T-helper 17 cell (primary cell): Measurements from ENCODE around the gene F8A1. TPM values are rescaled to one million over a fixed set of nuclear protein-coding genes. Genes with fewer than 3 reads are reported as not detected.
A peak's percentile ranks its signal among the peaks of the same experiment; 100 is the strongest.
"Not testable (repeated sequence)": the region's sequence is repeated elsewhere in the genome, so short reads cannot be mapped to it uniquely, and the experiment has no call there.

ENCODE experiments used
- ATAC-seq: fragments of 150-1000 bp; cut with Tn5 transposase; 2 replicates; pipeline ENCODE4 v1.10.0; 2021; ENCODE audit warnings: mild to moderate bottlenecking, moderate library complexity
- DNase-seq, 3 donors: peaks; one replicate each; pipeline versions ENCODE4 v3.0.0 to v3.0.0-alpha.2; 2020 to 2021
- H3K9me3 ChIP-seq: one replicate; pipeline ENCODE4 v1.7.0; 2013; ENCODE audit warnings: low read length, mild to moderate bottlenecking; ENCODE audit not compliant: control insufficient read depth, poor library complexity, severe bottlenecking
- H3K27ac Mint-ChIP-seq: one replicate; pipeline ENCODE4 v1.8.0; 2022; ENCODE audit warnings: mild to moderate bottlenecking, moderate library complexity, mixed read lengths
- H3K27me3 Mint-ChIP-seq: one replicate; pipeline ENCODE4 v1.8.0; 2022; ENCODE audit warnings: mixed read lengths
- H3K36me3 Mint-ChIP-seq: one replicate; pipeline ENCODE4 v1.8.0; 2022; ENCODE audit warnings: low read depth, mixed read lengths
- H3K4me1 Mint-ChIP-seq: one replicate; pipeline ENCODE4 v1.8.0; 2022; ENCODE audit warnings: mild to moderate bottlenecking, mixed read lengths
- H3K4me3 Mint-ChIP-seq: one replicate; pipeline ENCODE4 v1.8.0; 2022; ENCODE audit warnings: mild to moderate bottlenecking, moderate library complexity, mixed read lengths
- total RNA-seq, 4 donors: library from RNA in 2 of 4; stranded (reverse) in 2 of 4; gene quantifications; one replicate each; pipeline ENCODE4 v1.2.3 and lab custom pipeline; 2022 to 2026

Gene F8A1
- total RNA-seq, 2 donors from 2014 or later = 18.0 to 19.0 TPM

DNA sequence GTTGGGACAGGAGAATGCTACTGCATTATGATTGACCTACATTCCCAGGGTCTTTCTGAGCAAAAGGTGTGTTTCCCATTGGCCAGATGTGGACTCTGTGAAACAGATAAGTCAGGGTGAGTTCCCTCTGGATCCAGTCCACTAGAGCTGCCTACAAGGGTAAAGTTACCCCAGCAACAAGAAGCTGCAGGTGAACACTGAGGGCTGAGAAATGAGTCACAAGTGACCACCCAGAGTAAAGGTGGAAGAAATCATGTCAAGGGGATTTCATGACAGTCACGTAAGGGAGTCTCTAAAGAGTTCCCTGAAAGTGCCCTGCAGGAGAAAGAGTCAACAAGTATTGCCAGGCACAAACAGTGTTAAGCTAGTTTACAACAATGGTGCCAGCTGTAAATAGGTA, 16.3 kb downstream of the F8A1 start:
- DNase-seq = no peak
- Mint-ChIP-seq H3K27ac (no peak overlapping the region), H3K4me3 (no peak overlapping the region), H3K4me1 (no peaks in the 10 kb centered on the region), H3K27me3 (no peaks in the 10 kb centered on the region), H3K36me3 (no peaks in the 10 kb centered on the region)
- ATAC-seq = no peak
- no peaks in the 10 kb centered on the region for H3K9me3 ChIP-seq

DNA sequence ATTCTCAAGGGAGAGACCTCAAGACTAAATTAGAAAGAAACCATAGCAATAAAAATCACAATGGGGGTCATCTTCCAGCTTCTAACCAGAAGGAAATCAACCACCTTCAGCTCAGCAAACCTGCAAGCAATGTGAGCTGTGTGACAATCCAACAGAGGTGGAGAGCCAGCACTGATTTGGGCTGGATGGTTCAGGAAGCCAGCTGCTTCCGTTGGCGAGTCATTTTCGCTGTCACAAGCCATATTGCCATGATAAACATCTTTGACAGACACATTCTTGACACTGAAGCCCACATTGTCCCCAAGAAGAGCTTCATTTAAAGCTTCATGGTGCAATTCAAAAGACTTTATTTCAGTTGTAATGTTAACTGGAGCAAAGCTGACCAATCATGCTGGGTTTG, 22.7 kb downstream of the F8A1 start:
- no peak for DNase-seq
- no peak overlapping the region for H3K27ac Mint-ChIP-seq
- H3K27me3 Mint-ChIP-seq = no peaks in the 10 kb centered on the region
- no peak overlapping the region for H3K4me3 Mint-ChIP-seq
- no peak for ATAC-seq
- H3K9me3 ChIP-seq = no peaks in the 10 kb centered on the region
- no peaks in the 10 kb centered on the region for H3K4me1 Mint-ChIP-seq
- no peaks in the 10 kb centered on the region for H3K36me3 Mint-ChIP-seq

DNA sequence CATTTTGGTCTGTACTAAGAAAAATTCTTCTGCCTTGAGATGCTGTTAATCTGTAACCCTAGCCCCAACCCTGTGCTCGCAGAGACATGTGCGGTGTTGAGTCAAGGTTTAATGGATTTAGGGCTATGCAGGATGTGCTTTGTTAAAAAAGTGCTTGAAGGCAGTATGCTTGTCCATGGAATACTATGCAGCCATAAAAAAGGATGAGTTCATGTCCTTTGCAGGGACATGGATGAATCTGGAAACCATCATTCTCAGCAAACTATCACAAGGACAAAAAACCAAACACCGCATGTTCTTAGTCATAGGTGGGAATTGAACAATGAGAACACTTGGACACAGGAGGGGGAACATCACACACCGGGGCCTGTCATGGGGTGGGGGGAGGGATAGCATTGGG, 23.9 kb downstream of the F8A1 start:
- not testable (repeated sequence) for H3K36me3 Mint-ChIP-seq, H3K27ac Mint-ChIP-seq, ATAC-seq, H3K4me3 Mint-ChIP-seq, DNase-seq, H3K27me3 Mint-ChIP-seq, H3K9me3 ChIP-seq, H3K4me1 Mint-ChIP-seq

DNA sequence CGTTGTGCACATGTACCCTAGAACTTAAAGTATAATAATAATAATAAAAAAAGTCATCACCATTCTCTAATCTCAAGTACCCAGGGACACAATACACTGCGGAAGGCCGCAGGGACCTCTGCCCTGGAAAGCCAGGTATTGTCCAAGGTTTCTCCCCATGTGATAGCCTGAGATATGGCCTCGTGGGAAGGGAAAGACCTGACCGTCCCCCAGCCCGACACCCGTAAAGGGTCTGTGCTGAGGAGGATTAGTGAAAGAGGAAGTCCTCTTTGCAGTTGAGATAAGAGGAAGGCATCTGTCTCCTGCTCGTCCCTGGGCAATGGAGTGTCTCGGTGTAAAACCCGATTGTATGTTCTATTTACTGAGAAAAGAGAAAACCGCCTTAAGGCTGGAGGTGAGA, 24.4 kb downstream of the F8A1 start:
- not testable (repeated sequence) for H3K4me3 Mint-ChIP-seq, ATAC-seq, H3K9me3 ChIP-seq, H3K27me3 Mint-ChIP-seq, DNase-seq, H3K4me1 Mint-ChIP-seq, H3K36me3 Mint-ChIP-seq, H3K27ac Mint-ChIP-seq

DNA sequence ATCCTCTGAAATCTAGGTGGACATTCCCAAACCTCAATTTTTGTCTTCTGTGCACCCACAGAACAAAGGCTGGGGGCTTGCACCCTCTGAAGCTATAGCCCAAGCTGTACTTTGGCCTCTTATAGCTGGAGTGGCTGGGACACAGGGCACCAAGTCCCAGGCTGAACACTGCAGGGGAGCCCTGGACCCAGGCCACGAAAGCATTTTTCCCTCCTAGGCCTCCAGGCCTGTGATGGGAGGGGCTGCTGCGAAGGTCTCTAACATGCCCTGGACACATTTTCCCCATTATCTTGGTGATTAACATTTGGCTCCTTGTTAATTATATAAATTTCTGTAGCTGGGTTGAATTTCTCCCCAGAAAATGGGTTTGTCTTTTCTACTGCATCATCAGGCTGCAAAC, 27.9 kb downstream of the F8A1 start:
- Mint-ChIP-seq H3K27ac (no peak overlapping the region), H3K36me3 (no peaks in the 10 kb centered on the region), H3K27me3 (peaks cover 6% of the 10 kb centered on the region), H3K4me3 (no peak overlapping the region), H3K4me1 (peaks cover 6% of the 10 kb centered on the region)
- ATAC-seq (no peak), DNase-seq (no peak)
- no peaks in the 10 kb centered on the region for H3K9me3 ChIP-seq

DNA sequence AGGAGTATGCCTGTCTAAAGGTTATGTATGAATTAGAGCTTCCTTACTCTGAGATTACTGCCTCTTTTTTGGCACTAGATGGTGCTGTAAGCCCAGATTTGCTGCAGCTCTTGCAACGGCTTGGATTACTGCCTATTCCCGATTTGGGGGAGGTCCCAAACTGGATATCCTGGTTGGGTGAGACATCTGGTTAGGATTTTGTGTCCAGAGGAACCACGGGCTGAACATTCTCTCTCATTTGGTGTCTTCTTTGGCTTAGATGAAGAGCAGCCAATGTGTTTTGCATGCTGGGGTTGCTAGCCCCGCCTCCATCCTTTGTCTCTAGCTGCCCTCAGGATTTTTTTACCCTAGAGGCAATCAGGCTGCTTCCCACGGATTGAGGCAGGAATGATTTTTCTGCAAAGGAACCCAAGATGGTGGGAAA, 31.9 kb downstream of the F8A1 start:
- ATAC-seq = peak; percentile 64
- peak in 2 of 3 donors; percentile 3 to 6 for DNase-seq
- peaks cover 10% of the 10 kb centered on the region for H3K4me1 Mint-ChIP-seq

DNA sequence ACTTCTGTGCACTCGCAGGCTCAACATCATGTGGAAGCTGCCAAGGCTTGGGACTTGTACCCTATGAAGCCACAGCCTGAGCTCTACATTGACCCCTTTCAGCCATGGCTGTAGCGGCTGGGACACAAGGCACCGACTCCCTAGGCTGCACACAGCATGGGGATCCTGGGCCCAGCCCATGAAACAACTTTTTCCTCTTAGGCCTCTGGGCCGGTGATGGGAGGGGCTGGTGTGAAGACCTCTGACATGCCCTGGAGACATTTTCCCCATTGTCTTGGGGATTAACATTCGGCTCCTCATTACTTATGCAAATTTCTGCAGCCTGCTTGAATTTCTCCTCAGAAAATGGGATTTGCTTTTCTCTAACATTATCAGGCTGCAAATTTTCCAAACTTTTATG, 38.6 kb downstream of the F8A1 start:
- ATAC-seq, H3K9me3 ChIP-seq, H3K27ac Mint-ChIP-seq, H3K36me3 Mint-ChIP-seq, DNase-seq, H3K4me3 Mint-ChIP-seq, H3K4me1 Mint-ChIP-seq: not testable (repeated sequence)
- H3K27me3 Mint-ChIP-seq = peaks cover 34% of the 10 kb centered on the region

More for the DNA sequence above, 31.9 kb downstream of the F8A1 start:
- H3K9me3 ChIP-seq = no peaks in the 10 kb centered on the region
- H3K36me3 Mint-ChIP-seq = no peaks in the 10 kb centered on the region
- H3K4me3 Mint-ChIP-seq = peak overlapping the region; percentile 45
- H3K27ac Mint-ChIP-seq = no peak overlapping the region
- peaks cover 6% of the 10 kb centered on the region for H3K27me3 Mint-ChIP-seq

Other genes starting within 250 kb of the F8A1 start
- gene CTAG2, start 232.8 kb upstream of the F8A1 start, total RNA-seq = not detected
- gene GAB3, start 135.3 kb upstream of the F8A1 start, total RNA-seq = 10 to 100 TPM; 17.7 to 18.4 TPM
- 10 to 100 TPM; 46.6 to 60.7 TPM for gene DKC1, start 123.5 kb upstream of the F8A1 start, total RNA-seq
- 10 to 100 TPM in 1 of 2 donors, 1 to 10 TPM in 1; 9.0 to 75.0 TPM for gene MPP1, start 80.9 kb upstream of the F8A1 start, total RNA-seq
- gene SMIM9, start 51.7 kb upstream of the F8A1 start, total RNA-seq = not detected
- 1 to 10 TPM; 2.2 to 5.6 TPM for gene F8, start 136.4 kb downstream of the F8A1 start, total RNA-seq
- gene FUNDC2, start 140.5 kb downstream of the F8A1 start, total RNA-seq = 10 to 100 TPM; 40.7 to 53.0 TPM
- gene CMC4, start 184.8 kb downstream of the F8A1 start, total RNA-seq = 1 to 10 TPM; 4.3 to 6.9 TPM
- 10 to 100 TPM; 12.2 to 18.0 TPM for gene MTCP1, start 184.8 kb downstream of the F8A1 start, total RNA-seq
- 10 to 100 TPM; 11.1 to 12.4 TPM for gene BRCC3, start 185.2 kb downstream of the F8A1 start, total RNA-seq